Cardiac septum (tissue), 1 donor: Measurements from ENCODE around the gene PSAPL1. TPM values are rescaled to one million over a fixed set of nuclear protein-coding genes. Genes with fewer than 3 reads are reported as not detected.

Source experiments
- DNase-seq: peaks from one replicate; pipeline ENCODE4 v3.0.0-alpha.2; 2020; ENCODE audit warnings: low spot score
- intact Hi-C: fragments of 100-400 bp; cut with DNase I; formaldehyde crosslinking; loops from one replicate; pipeline ENCODE4 v1.14.0; 2022
- microRNA-seq: library from miRNA; unstranded; fragments of <30 nt; microRNA quantifications from one replicate; pipeline ENCODE4 v1.2.0, GENCODE V29; 2020
- total RNA-seq: library from RNA; stranded (reverse); fragmentation: NEBNext Ultra II Directional; extraction: Animal tissue kit (Norgen Biotek cat#: 25700); gene quantifications from one replicate; pipeline ENCODE4 v1.2.1, GENCODE V29; 2021
- donor health status: DM: no; HTN: no; CAD: no.

Gene PSAPL1
- total RNA-seq, 1 donor from 2014 or later: not detected

DNA sequence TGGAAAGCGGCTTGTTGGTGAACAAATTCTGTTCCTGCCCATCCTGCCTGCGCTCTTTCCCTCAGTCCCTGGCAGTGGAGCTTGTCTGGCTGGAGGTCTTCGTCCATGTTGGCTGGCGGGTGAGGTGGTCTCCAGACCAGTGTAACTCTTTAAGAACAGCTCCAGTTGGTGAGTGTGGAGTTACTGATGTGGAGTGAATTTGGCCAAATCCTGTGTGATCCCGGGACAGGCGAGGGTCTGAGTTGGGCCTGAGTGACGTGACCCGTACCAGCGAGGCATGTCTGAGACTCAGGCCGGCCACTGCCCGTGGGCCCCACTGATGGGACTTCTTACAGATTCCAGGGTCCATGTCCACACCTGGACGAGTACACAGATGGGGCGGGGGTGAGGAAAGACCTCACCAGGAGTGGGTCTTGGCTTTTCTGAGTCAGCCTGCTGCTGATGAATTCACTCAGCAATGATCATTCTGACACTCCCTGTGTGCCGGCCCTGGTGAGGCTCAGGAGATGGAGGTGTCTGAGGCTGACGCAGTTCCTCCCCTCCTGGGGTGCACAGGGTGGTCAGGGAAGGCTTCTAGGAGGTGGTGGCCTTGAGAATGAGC, 45.5 kb downstream of the PSAPL1 start:
- DNase-seq: peak; percentile 71
- intact Hi-C loops: no loop called here

DNA sequence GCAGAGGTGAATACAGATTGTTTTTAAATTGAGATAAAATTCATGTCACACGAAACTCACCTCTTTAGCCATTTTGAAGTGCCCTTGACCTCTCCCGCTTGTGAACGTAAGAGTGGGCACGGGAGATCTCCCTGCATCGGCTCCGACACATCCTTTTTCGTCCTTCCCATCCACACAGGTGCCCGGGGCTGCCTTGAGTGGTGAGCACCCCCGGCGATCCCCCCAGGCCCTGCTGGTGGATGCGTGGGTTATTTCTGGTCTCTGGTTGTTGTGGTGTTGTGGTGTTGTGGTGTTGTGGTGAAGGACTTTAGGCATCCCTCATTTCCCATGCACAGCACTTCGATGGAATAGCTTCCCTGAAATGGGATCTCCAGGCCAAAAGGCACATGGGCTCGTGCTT, 46.1 kb downstream of the PSAPL1 start:
- DNase-seq: no peak
- intact Hi-C loops: no loop called here

DNA sequence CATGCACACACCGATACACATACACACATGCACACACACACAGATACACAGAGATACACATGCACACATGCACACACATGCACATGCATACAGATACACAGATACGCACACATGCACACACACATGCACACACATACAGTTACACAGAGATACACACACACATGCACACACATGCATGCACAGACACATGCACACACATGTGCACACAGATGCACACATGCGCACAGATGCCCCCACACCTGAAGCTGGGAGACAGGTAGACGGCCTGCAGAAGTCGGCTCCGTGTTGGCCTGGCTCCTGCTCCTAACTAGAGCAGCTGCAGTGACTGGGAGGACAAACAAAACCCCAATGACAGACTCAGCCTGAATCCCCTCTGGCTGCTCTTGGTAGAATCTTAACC, 46.8 kb downstream of the PSAPL1 start:
- DNase-seq: peak; percentile 62

DNA sequence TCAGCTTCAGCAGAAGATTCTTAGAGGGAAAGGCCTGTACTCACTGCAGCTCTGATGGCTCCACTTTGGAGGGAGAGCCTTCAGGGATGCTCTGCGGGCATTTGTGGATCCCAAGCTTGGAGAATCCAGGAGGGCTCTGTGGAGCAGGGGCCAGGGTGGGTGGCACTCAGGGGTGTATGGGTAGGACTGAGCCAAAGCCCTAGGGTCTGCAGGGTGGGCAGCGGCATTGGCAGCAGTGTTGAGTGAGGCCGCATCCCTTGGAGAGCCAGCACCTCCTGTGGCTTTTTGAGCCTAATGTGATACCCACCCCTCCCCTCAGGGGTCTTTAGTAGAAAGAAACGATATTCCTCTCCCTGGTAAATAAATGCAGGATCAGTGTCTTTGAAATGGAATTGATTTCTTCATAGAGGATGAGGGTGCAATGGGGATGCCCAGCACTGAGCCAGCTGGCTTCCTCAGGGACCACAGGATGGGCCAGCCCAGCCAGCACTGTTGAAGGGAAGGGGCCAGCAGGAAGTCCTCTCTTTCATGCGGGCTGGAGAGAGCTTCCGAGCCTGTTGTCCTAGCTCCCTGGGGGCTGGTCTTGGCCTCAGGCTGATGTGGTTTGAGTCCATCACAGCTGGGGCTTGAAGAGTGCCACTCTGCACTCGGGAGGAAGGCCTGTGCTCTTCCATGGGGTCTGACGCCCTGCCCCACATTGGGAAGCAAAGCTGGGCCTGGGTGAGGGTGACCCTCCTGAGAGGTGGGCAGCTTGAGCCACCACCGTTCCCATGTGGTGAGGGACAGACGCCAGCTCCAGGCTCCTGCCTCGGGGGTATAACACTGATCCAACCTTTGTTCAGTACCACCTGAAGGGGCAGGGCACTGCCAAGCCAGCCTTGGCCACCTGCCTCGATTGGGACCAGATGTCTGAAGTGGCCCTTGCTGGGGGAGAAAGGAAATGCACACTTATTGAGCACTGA, 49.5 kb downstream of the PSAPL1 start:
- peak; percentile 49 for DNase-seq
- intact Hi-C loops: no loop called here

More for the DNA sequence above, 46.8 kb downstream of the PSAPL1 start:
- intact Hi-C loops: no loop called here

DNA sequence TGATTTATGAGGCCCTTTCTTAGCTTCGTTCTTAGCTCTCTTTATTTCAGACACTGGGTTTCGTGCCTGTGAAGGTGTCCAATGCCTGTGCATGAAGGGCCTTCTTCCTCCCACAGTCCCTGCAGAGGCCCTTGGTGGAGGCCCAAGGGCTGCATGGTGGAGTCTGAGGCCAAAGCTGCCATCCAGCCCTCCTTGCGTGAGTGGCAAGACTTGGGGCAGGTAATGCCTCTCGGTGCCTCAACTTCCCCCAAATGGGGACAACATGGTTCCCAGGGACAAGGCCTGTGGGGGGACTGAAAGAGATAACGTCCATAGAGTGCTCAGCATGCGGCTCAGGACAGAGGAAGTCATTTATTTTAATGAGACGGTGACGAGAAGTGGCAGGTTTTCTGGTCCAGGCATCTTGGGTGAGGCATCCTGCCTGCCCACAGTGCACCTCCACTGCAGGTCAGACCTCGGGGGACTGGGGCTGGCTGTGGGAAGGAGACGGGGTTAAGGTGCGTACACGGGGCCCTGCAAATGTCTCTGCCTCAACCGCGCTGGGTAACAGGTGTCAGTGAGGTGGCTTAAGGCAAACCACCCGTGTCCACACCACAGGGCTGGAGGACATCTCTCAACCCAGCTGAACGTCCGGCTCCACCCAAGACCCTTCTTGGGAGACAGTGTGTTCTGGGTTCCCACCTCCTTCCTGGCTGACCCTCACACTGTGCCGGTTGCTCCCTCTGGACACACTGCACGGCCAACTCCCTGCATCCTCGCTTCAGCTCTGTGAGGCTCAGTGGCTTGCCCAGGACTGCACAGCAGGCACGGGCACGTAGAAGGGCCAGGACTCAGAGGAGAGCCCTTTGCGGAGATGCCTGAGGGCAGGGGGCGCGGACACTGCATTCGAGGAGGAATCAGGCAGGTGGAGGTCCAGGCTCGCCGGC, 50.5 kb downstream of the PSAPL1 start:
- intact Hi-C loops: no loop called here

DNA sequence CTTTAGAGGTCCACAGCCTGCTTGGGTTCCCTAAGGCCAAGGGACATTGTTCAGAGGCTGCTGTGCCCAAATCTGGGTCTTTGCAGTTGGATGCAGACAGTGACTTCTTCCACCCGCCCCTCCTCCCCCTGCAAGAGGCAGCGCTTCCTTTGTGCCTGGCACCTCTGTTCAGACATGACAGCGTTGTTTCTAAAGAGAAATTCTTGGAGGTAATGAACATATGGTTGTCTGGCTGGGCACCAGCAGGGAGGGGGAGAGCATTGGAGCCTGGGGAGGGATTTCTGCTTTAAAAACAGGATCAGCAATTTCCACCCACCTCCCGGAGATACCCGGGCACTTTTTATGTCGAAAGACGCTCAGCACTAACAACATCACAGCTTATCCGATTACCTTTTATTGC, 51.5 kb downstream of the PSAPL1 start:
- peak; percentile 19 for DNase-seq
- intact Hi-C loops: no loop called here

More for the DNA sequence above, 50.5 kb downstream of the PSAPL1 start:
- peak; percentile 61 for DNase-seq

DNA sequence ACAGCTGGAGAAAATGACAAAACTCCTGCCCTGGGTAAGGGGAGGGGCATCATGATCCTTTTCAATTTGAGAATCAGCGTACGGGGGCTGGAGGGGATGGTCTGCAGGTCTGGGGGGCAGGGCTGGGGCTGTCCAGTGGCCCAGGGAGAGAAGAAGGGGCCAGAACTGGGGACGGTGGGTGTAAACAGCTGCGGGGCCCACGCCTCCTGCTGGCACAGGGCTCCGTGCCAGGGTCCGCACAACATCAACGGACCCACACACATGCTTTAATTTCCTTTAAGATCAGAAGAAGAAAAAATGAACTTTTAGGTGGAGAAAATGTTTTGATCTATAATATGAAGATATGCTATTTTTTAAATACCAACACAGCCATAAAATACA, 52.1 kb downstream of the PSAPL1 start:
- intact Hi-C loops: no loop called here
- DNase-seq: peak; percentile 19

DNA sequence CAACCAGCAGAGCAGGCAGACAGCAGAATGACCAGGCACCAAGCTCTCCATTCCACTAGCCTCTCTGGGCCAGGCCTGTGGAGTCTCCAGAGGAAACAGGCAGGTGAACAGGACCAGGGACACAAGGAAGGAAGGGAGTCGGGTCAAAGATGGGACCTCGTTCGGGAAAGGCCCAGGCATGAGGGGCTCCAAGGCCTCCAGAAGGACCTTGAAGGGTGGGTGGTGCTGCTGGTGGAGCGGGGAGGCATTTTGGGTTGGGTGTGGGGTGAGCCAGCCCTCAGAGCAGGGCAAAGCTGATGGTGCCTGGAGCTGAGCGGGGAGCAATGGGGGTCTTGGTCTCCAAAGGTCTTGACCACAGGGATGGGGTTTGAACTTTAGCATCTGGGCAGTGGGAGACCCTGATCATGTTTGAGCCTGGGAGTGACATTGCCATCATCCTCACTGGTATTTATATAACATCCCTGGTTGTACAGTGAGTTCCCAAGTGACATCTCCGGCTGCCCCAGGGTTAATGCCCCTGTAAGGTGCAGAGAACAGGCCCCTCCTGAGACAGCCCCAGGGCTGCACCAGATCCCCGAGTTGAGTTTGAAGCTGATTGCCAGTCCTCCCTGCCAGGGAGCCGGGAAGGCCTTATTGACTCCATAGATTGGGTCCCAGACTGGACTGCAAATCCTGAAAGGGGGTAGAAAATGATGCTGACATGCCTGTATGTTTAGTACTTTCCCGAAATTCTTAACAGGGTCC, 52.7 kb downstream of the PSAPL1 start:
- peak; percentile 66 for DNase-seq
- intact Hi-C loops: loop anchor here (2.0 kb wide), 1 partner anchor 17 kb away; no protein-coding TSS in a partner anchor

DNA sequence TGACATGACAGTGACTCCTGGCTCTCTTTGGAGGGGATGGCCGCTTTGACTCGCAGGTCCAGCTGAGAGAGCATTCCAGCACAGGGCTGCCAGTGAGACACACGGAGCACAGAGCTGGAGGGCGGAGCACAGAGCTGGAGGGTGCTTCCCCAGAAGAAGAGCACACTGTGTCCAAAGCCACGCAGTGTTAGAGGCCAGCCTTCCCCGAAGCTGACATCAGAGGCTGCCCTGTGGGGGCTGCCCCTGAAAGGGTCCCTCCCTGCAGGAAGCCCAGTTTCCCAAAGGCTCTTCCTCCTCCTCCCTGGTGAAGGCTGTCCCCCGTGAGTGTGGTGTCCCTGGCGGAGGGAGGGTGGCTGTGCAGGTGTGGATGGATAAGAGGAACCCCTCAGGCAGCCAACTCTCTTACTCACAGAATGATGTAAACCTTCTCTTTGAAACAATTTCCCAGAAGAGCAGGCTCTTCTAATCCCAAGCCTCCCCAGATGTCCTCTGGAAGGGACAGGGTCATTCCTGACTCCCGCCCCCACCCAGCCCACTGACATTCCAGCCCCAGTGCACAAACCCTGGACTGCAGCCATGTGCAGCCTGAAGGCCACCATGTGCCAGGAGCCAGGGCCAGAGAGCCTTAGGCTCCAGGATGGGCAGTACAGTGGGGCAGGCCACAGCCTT, 53.4 kb downstream of the PSAPL1 start:
- DNase-seq: peak; percentile 78
- intact Hi-C loops: loop anchor here (2.0 kb wide), 1 partner anchor 17 kb away; no protein-coding TSS in a partner anchor

Small RNA genes within 50 kb of the gene (microRNA-seq; reads per million reads assigned to microRNA genes)
- gene MIR4274: not detected

Other genes with a start within 250 kb of the PSAPL1 start
- 6.9 TPM for gene SORCS2, start 242.4 kb downstream of the PSAPL1 start, total RNA-seq